ENCODE data around the gene GSC. TPM values are rescaled to one million over a fixed set of nuclear protein-coding genes. Genes with fewer than 3 reads are reported as not detected.

The GSC gene
- total RNA-seq, 1 donor from 2014 or later, result not detected

GRCh38 chr14:94754391-94754942 is 15.4 kb downstream of the GSC start:
- H3K9ac ChIP-seq (ENCODE audit: low read length), result no peak overlapping the region
- Mint-ChIP-seq H3K9me3 (ENCODE audit: unreplicated experiment) (no peaks in the 10 kb centered on the region), H3K36me3 (ENCODE audit: low read depth, unreplicated experiment) (no peaks in the 10 kb centered on the region), H3K4me3 (ENCODE audit: unreplicated experiment) (no peak overlapping the region), H3K27ac (ENCODE audit: unreplicated experiment) (no peak overlapping the region), H3K27me3 (ENCODE audit: low read depth, unreplicated experiment) (peaks cover 63% of the 10 kb centered on the region), H3K4me1 (ENCODE audit: low read depth, unreplicated experiment) (no peaks in the 10 kb centered on the region)
- TF ChIP-seq CTCF (IDR thresholded peaks at IDR 0.05; ENCODE audit: insufficient read depth, low read depth, low read length) (no peak), EZH2 (IDR thresholded peaks at IDR 0.05; ENCODE audit: insufficient read depth, low read length) (no peak)
- H3K27me3 ChIP-seq (ENCODE audit: insufficient read depth, low read length), result peaks cover 12% of the 10 kb centered on the region
- no peaks in the 10 kb centered on the region for H3K36me3 ChIP-seq (ENCODE audit: insufficient read depth, low read length)
- H3K4me1 ChIP-seq (ENCODE audit: insufficient read depth, low read length), result no peaks in the 10 kb centered on the region
- no peaks in the 10 kb centered on the region for H3K9me3 ChIP-seq (ENCODE audit: insufficient read depth, low read depth, low read length)
- H3K27ac ChIP-seq (ENCODE audit: low read depth, low read length), result no peak overlapping the region
- H3K79me2 ChIP-seq (ENCODE audit: insufficient read depth, low read length), result no peaks in the 10 kb centered on the region
- no peak overlapping the region for H3K4me2 ChIP-seq (ENCODE audit: low read length)
- H4K20me1 ChIP-seq (ENCODE audit: insufficient read depth, low read length), result no peaks in the 10 kb centered on the region
- H3K4me3 ChIP-seq (ENCODE audit: insufficient read depth, low read depth, low read length), result no peak overlapping the region
- no peak overlapping the region for H2AFZ ChIP-seq (ENCODE audit: low read depth, low read length)
- DNase-seq (ENCODE audit: low read depth) (no peak), FAIRE-seq (no peak)

GRCh38 chr14:94752591-94753436 is 17.1 kb downstream of the GSC start:
- Mint-ChIP-seq H3K4me1 (ENCODE audit: low read depth, unreplicated experiment) (no peaks in the 10 kb centered on the region), H3K27me3 (ENCODE audit: low read depth, unreplicated experiment) (peaks cover 59% of the 10 kb centered on the region), H3K4me3 (ENCODE audit: unreplicated experiment) (no peak overlapping the region), H3K27ac (ENCODE audit: unreplicated experiment) (no peak overlapping the region), H3K9me3 (ENCODE audit: unreplicated experiment) (no peaks in the 10 kb centered on the region), H3K36me3 (ENCODE audit: low read depth, unreplicated experiment) (no peaks in the 10 kb centered on the region)
- no peaks in the 10 kb centered on the region for H3K36me3 ChIP-seq (ENCODE audit: insufficient read depth, low read length)
- H3K79me2 ChIP-seq (ENCODE audit: insufficient read depth, low read length), result no peaks in the 10 kb centered on the region
- H4K20me1 ChIP-seq (ENCODE audit: insufficient read depth, low read length), result no peaks in the 10 kb centered on the region
- H3K4me2 ChIP-seq (ENCODE audit: low read length), result no peak overlapping the region
- DNase-seq (ENCODE audit: low read depth) (no peak), FAIRE-seq (no peak)
- H3K4me1 ChIP-seq (ENCODE audit: insufficient read depth, low read length), result no peaks in the 10 kb centered on the region
- peaks cover 10% of the 10 kb centered on the region for H3K27me3 ChIP-seq (ENCODE audit: insufficient read depth, low read length)
- no peak overlapping the region for H3K9ac ChIP-seq (ENCODE audit: low read length)
- no peaks in the 10 kb centered on the region for H3K9me3 ChIP-seq (ENCODE audit: insufficient read depth, low read depth, low read length)
- H2AFZ ChIP-seq (ENCODE audit: low read depth, low read length), result no peak overlapping the region
- no peak overlapping the region for H3K27ac ChIP-seq (ENCODE audit: low read depth, low read length)
- H3K4me3 ChIP-seq (ENCODE audit: insufficient read depth, low read depth, low read length), result no peak overlapping the region
- TF ChIP-seq EZH2 (IDR thresholded peaks at IDR 0.05; ENCODE audit: insufficient read depth, low read length) (no peak), CTCF (IDR thresholded peaks at IDR 0.05; ENCODE audit: insufficient read depth, low read depth, low read length) (no peak)

GRCh38 chr14:94751956-94752355 is 18.0 kb downstream of the GSC start:
- Mint-ChIP-seq H3K9me3 (ENCODE audit: unreplicated experiment) (no peaks in the 10 kb centered on the region), H3K27ac (ENCODE audit: unreplicated experiment) (no peak overlapping the region), H3K27me3 (ENCODE audit: low read depth, unreplicated experiment) (peaks cover 51% of the 10 kb centered on the region), H3K4me1 (ENCODE audit: low read depth, unreplicated experiment) (no peaks in the 10 kb centered on the region), H3K36me3 (ENCODE audit: low read depth, unreplicated experiment) (no peaks in the 10 kb centered on the region), H3K4me3 (ENCODE audit: unreplicated experiment) (no peak overlapping the region)
- Histone ChIP-seq H4K20me1 (ENCODE audit: insufficient read depth, low read length) (no peaks in the 10 kb centered on the region), H3K9ac (ENCODE audit: low read length) (no peak overlapping the region), H3K4me1 (ENCODE audit: insufficient read depth, low read length) (no peaks in the 10 kb centered on the region), H3K4me2 (ENCODE audit: low read length) (no peak overlapping the region), H3K27ac (ENCODE audit: low read depth, low read length) (no peak overlapping the region), H3K79me2 (ENCODE audit: insufficient read depth, low read length) (no peaks in the 10 kb centered on the region), H3K27me3 (ENCODE audit: insufficient read depth, low read length) (peaks cover 6% of the 10 kb centered on the region), H2AFZ (ENCODE audit: low read depth, low read length) (no peak overlapping the region), H3K9me3 (ENCODE audit: insufficient read depth, low read depth, low read length) (no peaks in the 10 kb centered on the region), H3K36me3 (ENCODE audit: insufficient read depth, low read length) (no peaks in the 10 kb centered on the region), H3K4me3 (ENCODE audit: insufficient read depth, low read depth, low read length) (no peak overlapping the region)
- no peak for FAIRE-seq
- no peak for TF ChIP-seq EZH2 (IDR thresholded peaks at IDR 0.05; ENCODE audit: insufficient read depth, low read length)
- no peak for TF ChIP-seq CTCF (IDR thresholded peaks at IDR 0.05; ENCODE audit: insufficient read depth, low read depth, low read length)
- no peak for DNase-seq (ENCODE audit: low read depth)

All from astrocyte (in vitro differentiated cells and primary cell).